IMR-90 (cell line): Measurements from ENCODE around the gene IL1R2. TPM values are rescaled to one million over a fixed set of nuclear protein-coding genes. Genes with fewer than 3 reads are reported as not detected.

Experiments
- ATAC-seq: fragments of 200-7000 bp; cut with Tn5 transposase; 2 replicates; pipeline ENCODE4 v1.9.1; 2020; ENCODE audit warnings: low read depth, mild to moderate bottlenecking, moderate library complexity
- BruUV-seq: library from RNA; stranded (reverse); fragments of 400-500 nt; replicated peaks from 2 replicates; lab custom pipeline; 2021; lab: Mats Ljungman, UMichigan
- CTCF ChIA-PET: fragments of 300-600 bp; formaldehyde crosslinking; extraction: SDS; loops from one replicate; lab custom pipeline; 2021; ENCODE audit warnings: antibody characterized with exemption; lab: Yijun Ruan, JAX
- POLR2A ChIA-PET: fragments of 300-600 bp; sonication (Branson Sonifier 250); formaldehyde crosslinking; loops from one replicate; lab custom pipeline; 2022; ENCODE audit warnings: antibody characterized with exemption; ENCODE audit not compliant: unreplicated experiment; lab: Charles Lee
- DNase-seq: peaks from one replicate; pipeline ENCODE4 v3.0.0; 2013
- H2AFZ ChIP-seq: replicated peaks from 2 replicates; pipeline ENCODE3; 2013; ENCODE audit warnings: low read length, mild to moderate bottlenecking; ENCODE audit not compliant: poor library complexity
- H2AK5ac ChIP-seq: 2 replicates; pipeline ENCODE4 v1.6.1; 2013; ENCODE audit warnings: low read depth, low read length, inconsistent platforms
- H2AK9ac ChIP-seq: replicated peaks from 2 replicates; pipeline ENCODE3; 2013; ENCODE audit warnings: mild to moderate bottlenecking, low read depth, low read length, moderate library complexity; ENCODE audit not compliant: poor library complexity
- H2BK120ac ChIP-seq: 2 replicates; pipeline ENCODE4 v1.6.1; 2013; ENCODE audit warnings: low read depth, low read length, inconsistent platforms
- H2BK15ac ChIP-seq: 3 replicates; pipeline ENCODE4 v1.6.1; 2013; ENCODE audit warnings: low read depth, low read length, inconsistent platforms
- H2BK20ac ChIP-seq: 2 replicates; pipeline ENCODE4 v1.6.1; 2013; ENCODE audit warnings: low read depth, mild to moderate bottlenecking, inconsistent platforms, low read length, moderate library complexity
- H2BK5ac ChIP-seq: 2 replicates; pipeline ENCODE4 v1.6.1; 2013; ENCODE audit warnings: mild to moderate bottlenecking, low read depth, low read length, inconsistent platforms; ENCODE audit not compliant: poor library complexity, severe bottlenecking
- H3K14ac ChIP-seq: replicated peaks from 2 replicates; pipeline ENCODE4 v1.6.1; 2013; ENCODE audit warnings: low read depth, low read length, inconsistent platforms
- H3K18ac ChIP-seq: 2 replicates; pipeline ENCODE4 v1.6.1; 2013; ENCODE audit warnings: low read depth, low read length, control low read depth
- H3K23ac ChIP-seq: 2 replicates; pipeline ENCODE4 v1.6.1; 2013; ENCODE audit warnings: low read depth, low read length, inconsistent platforms
- H3K27ac ChIP-seq: 2 replicates; pipeline ENCODE4 v1.5.1; 2013; ENCODE audit warnings: mild to moderate bottlenecking, control low read depth, low read length; ENCODE audit not compliant: insufficient read depth
- H3K27me3 ChIP-seq: 2 replicates; pipeline ENCODE4 v1.6.1; 2013; ENCODE audit warnings: low read length; ENCODE audit not compliant: control insufficient read depth, insufficient read depth
- H3K36me3 ChIP-seq: 2 replicates; pipeline ENCODE4 v1.6.1; 2013; ENCODE audit warnings: low read length, mixed read lengths; ENCODE audit not compliant: control insufficient read depth, insufficient read depth
- H3K4ac ChIP-seq: 2 replicates; pipeline ENCODE4 v1.6.1; 2013; ENCODE audit warnings: low read depth, low read length, inconsistent platforms
- H3K4me1 ChIP-seq: 2 replicates; pipeline ENCODE4 v1.6.1; 2013; ENCODE audit warnings: low read length, mixed read lengths; ENCODE audit not compliant: control insufficient read depth, insufficient read depth
- H3K4me2 ChIP-seq: 2 replicates; pipeline ENCODE4 v1.6.1; 2013; ENCODE audit warnings: low read depth, mild to moderate bottlenecking, control low read depth, low read length, moderate library complexity
- H3K4me3 ChIP-seq: 2 replicates; pipeline ENCODE4 v1.5.1; 2013; ENCODE audit warnings: low read depth, mild to moderate bottlenecking, control low read depth, low read length, moderate library complexity; ENCODE audit not compliant: insufficient read depth
- H3K56ac ChIP-seq: 2 replicates; pipeline ENCODE4 v1.6.1; 2013; ENCODE audit warnings: low read length, inconsistent platforms; ENCODE audit not compliant: insufficient read depth; ENCODE audit errors: extremely low read depth
- H3K79me1 ChIP-seq, 2 experiments: 2 replicates each; pipeline ENCODE4 v1.6.1; 2013; ENCODE audit warnings: low read length in 2 of 2, inconsistent platforms in 1 of 2, low read depth in 1 of 2
- H3K9ac ChIP-seq: 2 replicates; pipeline ENCODE4 v1.6.1; 2013; ENCODE audit warnings: low read depth, low read length, control low read depth
- H3K9me1 ChIP-seq: 2 replicates; pipeline ENCODE4 v1.6.1; 2013; ENCODE audit warnings: low read length, inconsistent platforms; ENCODE audit not compliant: insufficient read depth
- H3K9me3 ChIP-seq: 2 replicates; pipeline ENCODE4 v1.6.1; 2013; ENCODE audit warnings: low read length; ENCODE audit not compliant: control insufficient read depth, insufficient read depth
- H4K20me1 ChIP-seq: 2 replicates; pipeline ENCODE4 v1.6.1; 2013; ENCODE audit warnings: low read length, inconsistent platforms; ENCODE audit not compliant: insufficient read depth
- H4K5ac ChIP-seq: 2 replicates; pipeline ENCODE4 v1.6.1; 2013; ENCODE audit warnings: mild to moderate bottlenecking, low read depth, low read length, control low read depth
- H4K8ac ChIP-seq, 2 experiments: 2 replicates each; pipeline ENCODE4 v1.6.1; 2013; ENCODE audit warnings: low read depth in 2 of 2, low read length in 2 of 2, control low read depth in 1 of 2, inconsistent platforms in 1 of 2
- H4K91ac ChIP-seq: 2 replicates; pipeline ENCODE4 v1.6.1; 2013; ENCODE audit warnings: low read depth, low read length, inconsistent platforms; ENCODE audit not compliant: insufficient read depth
- BHLHE40 ChIP-seq: fragments of 150-350 bp; IDR thresholded peaks from 2 replicates; pipeline ENCODE4 v1.6.1; 2016; ENCODE audit warnings: mild to moderate bottlenecking, low read depth, low read length
- CEBPB ChIP-seq: IDR thresholded peaks from 2 replicates; pipeline ENCODE4 v1.6.1; 2012; ENCODE audit warnings: low read depth, low read length, improper control_type of control experiment
- CHD1 ChIP-seq: IDR thresholded peaks from 2 replicates; pipeline ENCODE4 v1.6.1; 2012; ENCODE audit warnings: low read depth, low read length, improper control_type of control experiment
- FOS ChIP-seq: fragments of 150-350 bp; IDR thresholded peaks from 2 replicates; pipeline ENCODE4 v1.6.1; 2016; ENCODE audit warnings: low read depth, low read length
- MAFK ChIP-seq: IDR thresholded peaks from 2 replicates; pipeline ENCODE4 v1.6.1; 2012; ENCODE audit warnings: low read depth, low read length, improper control_type of control experiment
- MAZ ChIP-seq: IDR thresholded peaks from 2 replicates; pipeline ENCODE4 v1.6.1; 2012; ENCODE audit warnings: low read depth, mild to moderate bottlenecking, low read length, improper control_type of control experiment, moderate library complexity, borderline replicate concordance
- MXI1 ChIP-seq: IDR thresholded peaks from 2 replicates; pipeline ENCODE4 v1.6.1; 2012; ENCODE audit warnings: low read depth, mild to moderate bottlenecking, low read length, moderate library complexity, borderline replicate concordance
- NFE2L2 ChIP-seq: fragments of 150-350 bp; IDR thresholded peaks from 2 replicates; pipeline ENCODE4 v1.6.1; 2016; ENCODE audit warnings: low read depth, mild to moderate bottlenecking, low read length
- POLR2A ChIP-seq: IDR thresholded peaks from 2 replicates; pipeline ENCODE4 v1.6.1; 2012; ENCODE audit warnings: mild to moderate bottlenecking, low read depth, low read length
- RAD21 ChIP-seq: IDR thresholded peaks from 2 replicates; pipeline ENCODE4 v1.6.1; 2012; ENCODE audit warnings: low read length, improper control_type of control experiment
- RCOR1 ChIP-seq: IDR thresholded peaks from 2 replicates; pipeline ENCODE4 v1.6.1; 2012; ENCODE audit warnings: mild to moderate bottlenecking, low read length, improper control_type of control experiment; ENCODE audit not compliant: insufficient replicate concordance
- RFX5 ChIP-seq: IDR thresholded peaks from 2 replicates; pipeline ENCODE4 v1.8.0; 2012; ENCODE audit warnings: low read depth, mild to moderate bottlenecking, low read length, moderate library complexity
- SMC3 ChIP-seq: fragments of 150-350 bp; IDR thresholded peaks from 2 replicates; pipeline ENCODE4 v1.6.1; 2016; ENCODE audit warnings: low read depth, mild to moderate bottlenecking, antibody characterized with exemption, low read length, moderate library complexity
- USF2 ChIP-seq: fragments of 150-350 bp; IDR thresholded peaks from 2 replicates; pipeline ENCODE4 v1.6.1; 2017; ENCODE audit warnings: mild to moderate bottlenecking, antibody characterized with exemption, low read length, low read depth
- WGBS, 2 experiments: methylation state at CpG; one replicate each; pipeline versions ENCODE4 v1.1.5 to v1.1.7; 2013; ENCODE audit warnings: missing lambda C conversion rate in 2 of 2; ENCODE audit not compliant: insufficient read length in 1 of 2; ENCODE audit errors: extremely low coverage in 2 of 2; 5-methylcytosine and 5-hydroxymethylcytosine counted together
- dilution Hi-C: fragments of 300-500 bp; cut with HindIII; formaldehyde crosslinking; loops from one replicate; pipeline ENCODE4 v1.14.3; 2018; ENCODE audit warnings: low sequenced_read_pairs; ENCODE audit not compliant: unreplicated experiment
- in situ Hi-C: fragments of 300-500 bp; cut with MboI; formaldehyde crosslinking; loops from 3 replicates; pipeline ENCODE4 v1.14.3; 2019; ENCODE audit warnings: low sequenced_read_pairs, inconsistent platforms, mixed read lengths
- intact Hi-C: fragments of 100-400 bp; cut with micrococcal nuclease; formaldehyde crosslinking; loops from 2 replicates; pipeline ENCODE4 v1.10.0; 2022
- polyA plus RNA-seq, 3 experiments: library from polyadenylated mRNA; depleted of rRNA; stranded (reverse); fragments of >200 nt; gene quantifications; 2 replicates each; pipeline ENCODE4 v1.2.3, GENCODE V29; 2012; ENCODE audit warnings: low replicate concordance in 1 of 3
- total RNA-seq: library from RNA; depleted of rRNA; stranded (reverse); fragments of >200 nt; gene quantifications from 2 replicates; pipeline ENCODE4 v1.2.3, GENCODE V29; 2012
- TF ChIP-seq, protein P1 (sequence below): conservative IDR thresholded peaks from 2 replicates; pipeline ENCODE4 v1.5.1; 2012; ENCODE audit warnings: mild to moderate bottlenecking, low read depth, low read length, improper control_type of control experiment

The IL1R2 gene
- total and polyA plus RNA-seq, 2 of the 4 experiments (the other 2 are of a cell fraction): not detected

DNA sequence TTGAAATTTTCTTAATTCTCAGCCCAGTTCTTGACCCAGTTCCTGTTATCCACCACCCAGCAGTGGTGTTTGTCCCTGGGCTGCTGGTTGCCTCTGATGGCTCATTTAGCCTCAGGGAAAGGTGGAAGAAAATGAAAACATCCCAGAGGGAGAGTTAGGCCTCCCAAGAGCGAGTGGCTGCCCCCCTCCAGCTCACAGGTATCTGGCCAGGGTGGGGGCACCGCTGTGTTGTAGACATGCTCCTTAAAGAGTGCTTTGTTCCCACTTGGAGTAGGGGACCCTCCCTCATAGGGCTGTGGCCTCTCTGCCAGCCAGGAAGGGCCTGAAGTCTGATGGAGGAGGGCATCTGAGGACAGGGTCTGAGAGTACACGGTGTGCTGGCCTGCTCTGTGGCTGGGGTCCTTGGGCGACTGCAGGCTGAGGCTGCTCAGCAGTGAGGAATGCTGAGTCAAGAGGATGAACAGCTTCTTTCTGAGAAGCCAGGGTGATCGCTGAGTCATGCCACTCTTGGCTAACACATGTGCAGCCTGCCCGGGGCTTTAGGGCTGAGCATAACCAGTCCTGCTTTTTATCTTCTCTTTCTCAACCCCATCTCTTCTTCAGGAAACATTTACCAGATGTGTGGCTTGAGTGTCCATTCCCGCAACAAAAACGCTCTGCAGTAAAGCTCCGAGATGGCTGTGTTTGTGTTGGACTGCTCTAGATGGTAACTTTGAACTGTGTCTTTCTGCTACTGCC, 72.3 kb downstream of the IL1R2 start:
- 0% methylated on average over 1 of the region's 9 CpGs; no CpG with 5 or more reads in 1 of the 2 experiments for WGBS, 2 experiments
- BruUV-seq: no TSS peak
- peak overlapping the region; percentile 70 for H3K4me2 ChIP-seq
- peak overlapping the region; percentile 100 for H2BK120ac ChIP-seq
- H3K4ac ChIP-seq: peak overlapping the region; percentile 98
- DNase-seq (peak; percentile 99), ATAC-seq (peak; percentile 89)
- H2AFZ ChIP-seq: peak overlapping the region; percentile 92
- H3K36me3 ChIP-seq: no peaks in the 10 kb centered on the region
- peak overlapping the region; percentile 95 for H3K18ac ChIP-seq
- in situ Hi-C loops (no loop called here), intact Hi-C loops (loop anchor here (1.0 to 2.0 kb wide), 3 partner anchors 44 to 77 kb away; no protein-coding TSS in a partner anchor), dilution Hi-C loops (no loop called here)
- peak overlapping the region; percentile 100 for H3K56ac ChIP-seq
- H3K79me1 ChIP-seq: peaks cover 0 to 8% of the 10 kb centered on the region in 2 experiments; a peak in 2 of 4 replicates
- peak overlapping the region; percentile 14; the same call in 1 of the 2 replicates for H3K4me3 ChIP-seq
- peaks cover 4% of the 10 kb centered on the region for H3K9me3 ChIP-seq
- H2BK20ac ChIP-seq: peak overlapping the region; percentile 99
- H3K27me3 ChIP-seq: no peaks in the 10 kb centered on the region
- H2AK5ac ChIP-seq: peak overlapping the region; percentile 99
- H2BK5ac ChIP-seq: peak overlapping the region; percentile 97
- peak overlapping the region; percentile 99 for H2BK15ac ChIP-seq
- H4K5ac ChIP-seq: peak overlapping the region; percentile 96
- H3K27ac ChIP-seq: peak overlapping the region; percentile 98
- ChIA-PET CTCF (interaction anchor here (1.5 kb wide), 1 partner anchor 177 kb away, joined by 6 read pairs; no protein-coding TSS in a partner anchor), POLR2A (interaction anchor here (0.5 to 1.6 kb wide), 6 partner anchors 9 to 78 kb away, joined by 3 to 10 read pairs (median 4); no protein-coding TSS in a partner anchor)
- peaks cover 17% of the 10 kb centered on the region for H3K9me1 ChIP-seq
- peak overlapping the region; percentile 99 for H4K91ac ChIP-seq
- peak overlapping the region; percentile 98 for H3K14ac ChIP-seq
- H3K9ac ChIP-seq: peak overlapping the region; percentile 90
- H2AK9ac ChIP-seq: peak overlapping the region; percentile 97
- H3K4me1 ChIP-seq: peaks cover 29% of the 10 kb centered on the region
- peak overlapping the region; percentile 82 to 98 for H4K8ac ChIP-seq
- H4K20me1 ChIP-seq: no peaks in the 10 kb centered on the region
- peak overlapping the region; percentile 94 for H3K23ac ChIP-seq
- TF ChIP-seq FOS (peak; percentile 89), MAFK (peak; percentile 95), BHLHE40 (no peak; the same call in 1 of the 2 replicates), POLR2A (peak; percentile 47; the same call in 1 of the 2 replicates), MXI1 (peak; percentile 98; the same call in 1 of the 2 replicates), USF2 (no peak), SMC3 (no peak; the same call in 1 of the 2 replicates), MAZ (peak; percentile 51; the same call in 1 of the 2 replicates), NFE2L2 (peak; percentile 98), RCOR1 (peak; percentile 81), CHD1 (peak; percentile 77; the same call in 1 of the 2 replicates), RAD21 (peak; percentile 29; the same call in 1 of the 2 replicates), RFX5 (no peak), CEBPB (peak; percentile 91)
- TF ChIP-seq, protein P1, sequence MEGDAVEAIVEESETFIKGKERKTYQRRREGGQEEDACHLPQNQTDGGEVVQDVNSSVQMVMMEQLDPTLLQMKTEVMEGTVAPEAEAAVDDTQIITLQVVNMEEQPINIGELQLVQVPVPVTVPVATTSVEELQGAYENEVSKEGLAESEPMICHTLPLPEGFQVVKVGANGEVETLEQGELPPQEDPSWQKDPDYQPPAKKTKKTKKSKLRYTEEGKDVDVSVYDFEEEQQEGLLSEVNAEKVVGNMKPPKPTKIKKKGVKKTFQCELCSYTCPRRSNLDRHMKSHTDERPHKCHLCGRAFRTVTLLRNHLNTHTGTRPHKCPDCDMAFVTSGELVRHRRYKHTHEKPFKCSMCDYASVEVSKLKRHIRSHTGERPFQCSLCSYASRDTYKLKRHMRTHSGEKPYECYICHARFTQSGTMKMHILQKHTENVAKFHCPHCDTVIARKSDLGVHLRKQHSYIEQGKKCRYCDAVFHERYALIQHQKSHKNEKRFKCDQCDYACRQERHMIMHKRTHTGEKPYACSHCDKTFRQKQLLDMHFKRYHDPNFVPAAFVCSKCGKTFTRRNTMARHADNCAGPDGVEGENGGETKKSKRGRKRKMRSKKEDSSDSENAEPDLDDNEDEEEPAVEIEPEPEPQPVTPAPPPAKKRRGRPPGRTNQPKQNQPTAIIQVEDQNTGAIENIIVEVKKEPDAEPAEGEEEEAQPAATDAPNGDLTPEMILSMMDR: no peak
